ENCODE measurements around the gene ATP8B3. TPM values are rescaled to one million over a fixed set of nuclear protein-coding genes. Genes with fewer than 3 reads are reported as not detected.

The ATP8B3 gene
- total RNA-seq, 1 donor from 2014 or later, result 3.3 TPM

DNA sequence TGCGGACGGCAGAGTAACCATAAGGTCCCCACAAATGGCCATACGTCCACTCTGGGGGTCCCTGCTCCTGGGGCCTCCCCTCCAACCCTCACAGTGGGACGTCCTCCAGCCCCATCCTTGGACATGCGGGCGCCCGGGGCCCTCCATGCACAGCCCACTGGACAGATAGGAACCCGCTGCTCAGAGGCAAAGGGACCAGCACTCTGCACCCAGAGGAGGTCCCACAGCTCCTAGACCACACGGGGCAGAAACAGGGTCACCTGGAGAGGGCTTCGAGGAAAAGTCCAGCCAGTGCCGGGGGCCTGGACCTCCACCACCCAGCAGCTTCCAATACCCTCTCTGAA lies 25.1 kb upstream of the ATP8B3 start:
- no peak for DNase-seq (ENCODE audit: low read depth, low spot score)

- no peak for DNase-seq (ENCODE audit: low read depth, low spot score)
Measured at GRCh38 chr19:1836458-1837221, 24.6 kb upstream of the ATP8B3 start.

GRCh38 chr19:1833540-1833939 lies 21.5 kb upstream of the ATP8B3 start:
- no peak for DNase-seq (ENCODE audit: low read depth, low spot score)

- no peak for DNase-seq (ENCODE audit: low read depth, low spot score)
Measured at GRCh38 chr19:1832046-1832663, 20.1 kb upstream of the ATP8B3 start.

DNA sequence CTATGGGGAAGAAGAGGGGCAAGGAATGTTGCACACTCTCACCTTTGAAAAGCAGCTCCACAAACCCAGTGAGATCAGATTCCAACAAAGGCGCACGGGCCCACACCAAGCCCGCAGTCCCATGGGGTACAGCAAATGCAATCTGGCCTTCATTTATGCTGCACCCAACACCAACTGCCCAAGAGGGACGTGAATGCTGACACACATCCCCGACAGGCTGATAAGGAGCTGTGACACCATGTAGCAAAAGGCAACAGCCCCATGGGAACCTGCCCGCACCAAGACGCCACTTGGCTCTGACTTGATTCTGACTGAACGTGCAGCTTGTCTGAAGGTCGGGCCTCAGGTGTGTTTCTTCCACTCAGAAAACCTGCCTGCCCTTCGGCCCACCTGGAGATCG lies 18.9 kb upstream of the ATP8B3 start:
- no peak for DNase-seq (ENCODE audit: low read depth, low spot score)

DNA sequence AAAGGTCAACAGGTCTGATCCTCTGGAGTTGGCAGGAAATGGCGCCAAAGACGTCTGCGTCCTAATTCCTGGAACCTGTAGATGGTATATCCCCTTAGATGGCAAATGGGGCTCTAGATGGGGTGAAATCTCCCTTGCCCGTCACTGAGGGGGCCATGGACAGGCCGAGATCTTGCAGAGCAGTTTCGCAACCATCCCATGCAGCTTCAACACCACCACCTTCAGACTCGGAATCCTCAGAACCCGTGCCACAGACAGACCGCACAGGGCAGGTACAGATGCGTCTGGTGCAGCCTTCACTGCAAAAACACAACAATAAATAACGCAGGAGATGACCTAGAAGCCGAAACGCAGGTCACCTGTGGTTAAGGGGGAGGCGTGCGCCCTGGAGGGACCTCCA lies 18.5 kb upstream of the ATP8B3 start:
- no peak for DNase-seq (ENCODE audit: low read depth, low spot score)

DNA sequence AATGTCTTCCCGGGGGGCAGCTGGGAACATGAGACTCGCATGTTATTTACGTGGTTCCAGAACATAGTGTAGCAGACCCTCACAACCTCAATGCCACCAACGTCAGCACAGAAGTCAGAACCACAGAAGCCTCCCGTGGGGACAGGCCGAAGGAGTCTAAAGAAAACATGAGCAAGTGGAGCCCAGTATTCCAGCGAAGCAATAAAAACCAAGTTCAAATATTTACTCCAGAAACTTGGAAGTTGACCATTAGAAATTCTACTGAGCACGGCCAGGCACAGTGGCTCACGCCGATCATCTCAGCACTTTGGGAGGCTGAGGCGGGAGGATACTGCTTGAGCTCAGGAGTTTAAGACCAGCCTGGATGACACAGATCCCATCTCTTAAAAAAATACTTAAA lies 17.9 kb upstream of the ATP8B3 start:
- DNase-seq (ENCODE audit: low read depth, low spot score), result no peak

DNA sequence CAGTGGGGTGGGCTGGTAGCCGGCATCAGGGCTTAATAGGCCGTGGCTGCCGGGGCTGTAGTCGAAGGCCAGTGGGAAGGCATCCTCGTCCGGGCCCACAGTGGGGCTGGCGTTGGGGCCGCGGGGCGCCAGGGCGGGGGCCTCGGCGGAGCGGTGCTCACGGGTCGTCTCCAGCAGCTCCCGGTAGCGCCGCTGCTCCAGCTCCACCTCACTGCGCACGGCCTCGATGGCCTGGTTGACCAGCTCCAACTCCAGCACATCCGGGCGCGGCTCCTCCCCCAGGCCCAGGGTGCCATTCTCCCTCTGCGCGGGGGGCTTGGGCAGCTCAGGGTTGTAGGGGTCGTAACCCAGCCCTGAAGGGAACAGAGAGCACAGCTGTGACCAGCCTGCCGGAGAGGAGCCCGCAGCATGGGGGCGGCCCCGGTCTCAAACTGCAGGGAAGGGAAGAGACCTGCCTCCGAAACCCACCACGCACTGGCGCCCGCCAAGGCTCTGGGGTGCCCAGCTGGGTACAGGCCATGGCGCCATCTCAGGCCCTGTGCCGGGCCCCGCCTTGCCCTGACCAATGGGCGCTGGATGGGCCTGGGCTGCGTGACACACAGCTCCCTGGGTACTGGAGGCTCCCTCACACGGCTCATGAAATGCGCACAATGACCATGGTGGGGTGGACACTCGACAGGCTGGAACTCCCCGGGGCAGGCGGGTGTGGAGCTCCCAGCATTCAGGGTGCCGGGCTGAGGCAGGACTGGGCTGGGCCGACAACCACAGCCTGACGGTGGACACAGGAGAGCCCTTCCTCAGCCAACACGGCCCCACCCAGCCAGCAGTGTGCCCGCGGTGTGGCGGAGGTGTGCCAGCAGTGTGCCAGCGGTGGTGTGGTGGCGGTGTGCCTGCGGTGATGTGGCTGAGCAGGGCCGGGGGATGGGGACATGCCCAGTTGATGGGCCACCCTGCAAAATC lies 16.5 kb upstream of the ATP8B3 start:
- DNase-seq (ENCODE audit: low read depth, low spot score), result no peak

GRCh38 chr19:1827566-1828278 lies 15.6 kb upstream of the ATP8B3 start:
- DNase-seq (ENCODE audit: low read depth, low spot score), result no peak

DNA sequence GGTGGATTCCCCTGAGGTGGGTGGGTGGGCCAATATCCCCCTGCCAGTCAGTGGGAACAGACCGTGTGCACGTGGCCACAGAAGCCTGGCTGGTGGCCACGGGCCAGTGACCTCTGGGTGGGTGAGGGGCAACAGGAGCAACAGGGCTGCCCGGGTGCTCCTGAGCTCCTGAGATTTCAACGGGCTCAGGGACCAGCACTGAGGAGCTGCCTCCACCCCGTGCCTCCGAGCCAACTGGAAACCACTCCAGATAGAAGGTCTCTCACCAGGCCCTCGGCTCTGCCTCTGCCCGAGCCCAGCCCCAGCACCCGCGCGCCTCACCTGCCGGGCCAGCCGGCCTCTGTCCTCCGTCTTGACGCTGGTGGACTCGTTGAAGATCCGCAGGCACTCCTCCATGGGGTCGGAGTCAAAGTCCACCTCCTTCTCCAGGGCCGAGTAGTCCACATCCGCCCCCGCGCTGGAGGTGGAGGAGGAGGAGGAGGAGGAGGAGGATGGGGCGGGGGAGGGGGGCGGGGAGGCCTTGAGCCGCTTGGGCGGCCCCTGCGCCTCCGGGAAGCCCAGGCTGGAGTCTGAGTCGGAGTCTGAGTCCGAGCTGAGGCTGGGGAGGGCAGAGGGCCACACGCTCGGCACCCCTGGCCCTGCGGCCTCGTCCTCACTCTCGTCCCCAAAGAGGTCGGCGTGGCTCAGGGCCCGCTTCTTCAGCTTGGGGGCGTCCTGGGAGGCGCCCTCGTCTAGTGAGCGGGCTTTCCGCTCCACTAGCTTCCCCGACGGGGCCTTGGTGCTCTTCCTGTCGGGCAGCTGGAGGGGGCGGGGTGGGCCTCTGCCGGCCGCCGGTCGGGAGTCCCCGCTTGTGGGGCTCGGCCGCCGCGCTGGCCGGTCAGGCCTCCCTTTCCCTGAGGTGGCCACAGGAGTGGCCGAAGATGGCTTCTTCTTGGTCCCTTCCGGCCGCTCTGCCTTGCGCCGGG lies 14.8 kb upstream of the ATP8B3 start:
- no peak for DNase-seq (ENCODE audit: low read depth, low spot score)

DNA sequence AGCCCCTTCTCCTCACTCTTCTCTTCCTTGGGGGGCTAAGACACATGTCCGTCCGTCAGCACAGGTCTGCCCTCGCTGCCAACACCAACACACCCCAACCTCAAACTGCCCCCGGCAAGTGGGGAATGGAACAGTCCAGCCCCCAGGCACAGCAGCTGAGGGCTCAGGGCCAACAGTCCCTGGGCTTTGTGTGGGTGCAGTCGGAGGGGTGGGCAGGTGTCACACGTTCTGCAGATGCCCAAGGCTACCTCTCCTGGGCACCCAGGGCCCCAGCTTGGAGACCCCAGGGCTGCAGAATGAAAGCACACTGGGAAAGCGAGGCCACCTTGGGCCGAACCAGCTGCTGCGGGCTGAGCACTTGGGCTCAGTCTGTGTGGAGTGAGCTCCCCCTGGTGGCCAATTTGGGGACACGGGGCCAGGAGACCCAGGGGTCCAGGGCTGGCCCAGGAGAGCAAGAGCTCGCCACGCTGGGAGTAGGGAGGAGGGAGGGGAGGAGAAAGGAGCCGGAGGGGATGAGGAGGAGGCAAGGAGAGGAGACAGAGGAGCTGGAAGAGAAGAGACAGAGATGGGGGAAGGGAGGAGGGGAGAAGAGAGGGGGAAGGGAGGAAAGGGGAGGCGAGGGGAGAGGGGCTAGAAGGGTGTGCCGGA lies 14.0 kb upstream of the ATP8B3 start:
- no peak for DNase-seq (ENCODE audit: low read depth, low spot score)

- no peak for DNase-seq (ENCODE audit: low read depth, low spot score)
Measured at GRCh38 chr19:1824252-1824622, 12.2 kb upstream of the ATP8B3 start.

GRCh38 chr19:1823539-1824251 lies 11.6 kb upstream of the ATP8B3 start:
- DNase-seq (ENCODE audit: low read depth, low spot score), result no peak

DNA sequence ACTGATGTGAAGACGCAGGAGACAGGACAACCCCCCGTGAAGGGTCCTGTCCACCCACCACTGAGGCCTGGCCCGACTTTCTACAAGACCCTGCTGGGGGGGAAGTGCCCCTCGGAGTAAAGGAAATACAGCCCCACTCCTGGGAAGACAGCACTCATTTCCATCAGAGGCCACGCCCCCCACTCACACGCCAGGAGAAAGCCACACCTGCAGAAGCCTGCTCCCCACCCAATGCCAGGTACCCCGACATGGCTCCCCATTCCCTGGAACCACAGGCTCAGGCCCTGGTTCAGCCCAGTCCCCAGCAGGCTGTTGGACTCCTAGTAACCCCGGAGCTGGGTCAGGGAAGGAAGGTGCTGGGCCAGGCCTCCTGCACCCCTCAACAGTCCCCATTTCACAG lies 10.9 kb upstream of the ATP8B3 start:
- DNase-seq (ENCODE audit: low read depth, low spot score), result no peak

GRCh38 chr19:1822210-1822609 lies 10.1 kb upstream of the ATP8B3 start:
- no peak for DNase-seq (ENCODE audit: low read depth, low spot score)

- no peak for DNase-seq (ENCODE audit: low read depth, low spot score)
Measured at GRCh38 chr19:1819341-1820255, 7.5 kb upstream of the ATP8B3 start.

GRCh38 chr19:1818549-1819195 lies 6.6 kb upstream of the ATP8B3 start:
- DNase-seq (ENCODE audit: low read depth, low spot score), result no peak

Data from pulmonary artery endothelial cell (primary cell).